Right atrium auricular region (tissue), 2 donors: Measurements from ENCODE around the gene VIL1. TPM values are rescaled to one million over a fixed set of nuclear protein-coding genes. Genes with fewer than 3 reads are reported as not detected.

Experiments
- DNase-seq: peaks from one replicate; pipeline ENCODE4 v3.0.0-alpha.2; 2019; ENCODE audit warnings: low spot score
- H3K27ac ChIP-seq, 2 donors: fragments of 200-600 bp; sonication (generic); 1 replicate in 1 of 2; 2 replicates in 1 of 2; pipeline ENCODE4 v1.5.1; 2016 to 2019
- H3K27me3 ChIP-seq, 2 donors: fragments of 200-600 bp; sonication (generic); one replicate each; pipeline versions ENCODE4 v1.5.1 to v1.6.0; 2017 to 2019
- H3K36me3 ChIP-seq: fragments of 200-600 bp; sonication (generic); one replicate; pipeline ENCODE4 v1.5.1; 2016
- H3K4me1 ChIP-seq, 2 donors: fragments of 200-600 bp; sonication (generic); one replicate each; pipeline versions ENCODE4 v1.5.1 to v1.6.0; 2017 to 2019
- H3K4me3 ChIP-seq, 2 donors: fragments of 200-600 bp; sonication (generic); 1 replicate in 1 of 2; 2 replicates in 1 of 2; pipeline ENCODE4 v1.5.1; 2017 to 2019; ENCODE audit warnings: mild to moderate bottlenecking in 1 of 2, moderate library complexity in 1 of 2
- H3K9me3 ChIP-seq, 2 donors: fragments of 200-600 bp; sonication (generic); one replicate each; pipeline ENCODE4 v1.5.1; 2019
- CTCF ChIP-seq, 2 donors: fragments of 200-600 bp; sonication (generic); IDR thresholded peaks; one replicate each; pipeline ENCODE4 v1.5.1; 2019; ENCODE audit warnings: antibody characterized with exemption in 2 of 2
- total RNA-seq, 2 donors: library from RNA; depleted of rRNA; stranded (reverse); fragments of >200 nt; gene quantifications; one replicate each; pipeline ENCODE4 v1.1.0, GENCODE V29; 2016

Gene VIL1
- total RNA-seq, 2 donors from 2014 or later = not detected

DNA sequence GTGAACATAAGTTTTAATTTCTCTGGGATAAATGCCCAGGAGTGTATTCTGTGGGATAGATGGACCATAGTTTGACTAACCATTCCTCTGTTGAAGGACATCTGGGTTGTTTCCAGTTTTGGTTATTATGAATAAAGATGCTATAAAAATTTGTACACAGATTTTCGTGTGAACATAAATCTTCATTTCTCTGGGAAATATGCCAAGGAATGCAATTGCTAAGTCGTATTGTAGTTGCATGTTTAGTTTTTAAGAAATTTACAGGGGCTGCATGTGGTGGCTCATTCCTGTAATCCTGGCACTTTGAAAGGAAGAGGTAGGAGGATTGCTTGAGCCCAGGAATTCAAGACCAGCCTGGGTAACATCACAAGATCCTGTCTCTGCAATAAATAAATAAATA lies 43.7 kb upstream of the VIL1 start:
- TF ChIP-seq CTCF (IDR thresholded peaks at IDR 0.05) = no peak
- no peak overlapping the region for H3K27ac ChIP-seq
- H3K4me3 ChIP-seq = no peak overlapping the region
- no peaks in the 10 kb centered on the region for H3K36me3 ChIP-seq
- no peaks in the 10 kb centered on the region for H3K27me3 ChIP-seq
- DNase-seq = no peak
- no peaks in the 10 kb centered on the region for H3K9me3 ChIP-seq
- H3K4me1 ChIP-seq = no peaks in the 10 kb centered on the region

DNA sequence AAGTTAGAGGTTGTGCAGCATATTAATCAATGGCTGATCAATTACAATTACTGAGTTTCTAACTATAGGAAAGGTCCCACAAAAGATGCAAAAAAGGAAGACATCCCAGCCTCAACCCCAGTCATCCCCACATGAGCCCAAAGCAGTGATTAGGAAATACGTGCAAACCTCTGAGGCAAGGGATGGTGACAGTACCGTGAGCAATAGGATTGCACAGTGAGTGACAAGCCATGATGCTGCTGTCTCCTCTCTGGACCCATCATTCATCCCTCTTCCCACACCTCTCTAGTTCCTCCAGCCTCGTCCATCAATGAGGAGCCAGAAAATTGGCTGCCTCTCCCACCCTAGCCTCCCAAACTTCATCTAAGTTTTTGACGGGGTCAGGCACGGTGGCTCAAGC lies 40.9 kb upstream of the VIL1 start:
- no peak for DNase-seq
- no peak overlapping the region for H3K27ac ChIP-seq
- H3K27me3 ChIP-seq = no peaks in the 10 kb centered on the region
- TF ChIP-seq CTCF (IDR thresholded peaks at IDR 0.05) = no peak
- H3K4me1 ChIP-seq = no peaks in the 10 kb centered on the region
- no peak overlapping the region for H3K4me3 ChIP-seq
- H3K9me3 ChIP-seq = no peaks in the 10 kb centered on the region
- H3K36me3 ChIP-seq = no peaks in the 10 kb centered on the region

DNA sequence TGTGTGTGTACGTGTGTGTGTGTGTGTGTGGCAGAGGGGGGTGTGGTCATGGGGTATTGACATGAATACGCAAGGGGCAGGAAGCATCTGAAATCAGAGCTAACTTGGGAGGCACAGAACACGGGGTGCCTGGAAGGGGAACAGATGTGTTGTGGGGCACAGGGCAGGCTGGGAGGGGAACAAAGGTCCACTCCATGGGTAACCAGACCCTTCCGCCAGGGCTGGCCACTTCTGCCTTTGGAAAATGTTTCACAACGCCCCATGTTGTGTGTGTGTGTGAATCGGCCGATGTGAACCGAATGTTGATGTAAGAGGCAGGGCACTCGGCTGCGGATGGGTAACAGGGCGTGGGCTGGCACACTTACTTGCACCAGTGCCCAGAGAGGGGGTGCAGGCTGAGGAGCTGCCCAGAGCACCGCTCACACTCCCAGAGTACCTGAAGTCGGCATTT lies 37.0 kb upstream of the VIL1 start, which contains the start of gene SLC11A1:
SLC11A1 (plus strand) TSS at position 358 of the 451 bp plus-strand sequence. CDS start 96 bp downstream, outside the sequence.
- Histone ChIP-seq H3K27me3 (no peaks in the 10 kb centered on the region), H3K36me3 (no peaks in the 10 kb centered on the region), H3K27ac (peak within 1 kb of the TSS in 1 of 2 donors; percentile 16), H3K4me1 (no peaks in the 10 kb centered on the region), H3K4me3 (peak within 1 kb of the TSS; percentile 11 to 17), H3K9me3 (no peaks in the 10 kb centered on the region)
- no peak for TF ChIP-seq CTCF (IDR thresholded peaks at IDR 0.05)
- peak; percentile 81 for DNase-seq

DNA sequence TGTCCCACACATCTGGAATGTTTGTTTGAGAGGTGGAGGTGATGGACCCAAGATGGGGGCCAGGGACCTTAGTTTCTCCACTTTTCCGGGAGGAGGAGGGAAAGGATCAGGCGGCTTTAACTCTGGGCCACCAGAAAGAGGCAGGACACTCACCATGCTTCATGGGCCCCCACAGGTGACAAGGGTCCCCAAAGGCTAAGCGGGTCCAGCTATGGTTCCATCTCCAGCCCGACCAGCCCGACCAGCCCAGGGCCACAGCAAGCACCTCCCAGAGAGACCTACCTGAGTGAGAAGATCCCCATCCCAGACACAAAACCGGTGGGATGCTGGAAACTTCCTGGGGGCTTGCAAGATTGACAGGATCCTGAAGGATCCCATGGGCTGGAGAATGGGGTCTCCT lies 36.1 kb upstream of the VIL1 start:
- Histone ChIP-seq H3K36me3 (no peaks in the 10 kb centered on the region), H3K9me3 (no peaks in the 10 kb centered on the region), H3K4me1 (peaks cover 0 to 8% of the 10 kb centered on the region in 2 donors), H3K4me3 (peak overlapping the region in 1 of 2 donors; percentile 17), H3K27ac (no peak overlapping the region), H3K27me3 (no peaks in the 10 kb centered on the region)
- no peak for DNase-seq
- TF ChIP-seq CTCF (IDR thresholded peaks at IDR 0.05) = no peak

DNA sequence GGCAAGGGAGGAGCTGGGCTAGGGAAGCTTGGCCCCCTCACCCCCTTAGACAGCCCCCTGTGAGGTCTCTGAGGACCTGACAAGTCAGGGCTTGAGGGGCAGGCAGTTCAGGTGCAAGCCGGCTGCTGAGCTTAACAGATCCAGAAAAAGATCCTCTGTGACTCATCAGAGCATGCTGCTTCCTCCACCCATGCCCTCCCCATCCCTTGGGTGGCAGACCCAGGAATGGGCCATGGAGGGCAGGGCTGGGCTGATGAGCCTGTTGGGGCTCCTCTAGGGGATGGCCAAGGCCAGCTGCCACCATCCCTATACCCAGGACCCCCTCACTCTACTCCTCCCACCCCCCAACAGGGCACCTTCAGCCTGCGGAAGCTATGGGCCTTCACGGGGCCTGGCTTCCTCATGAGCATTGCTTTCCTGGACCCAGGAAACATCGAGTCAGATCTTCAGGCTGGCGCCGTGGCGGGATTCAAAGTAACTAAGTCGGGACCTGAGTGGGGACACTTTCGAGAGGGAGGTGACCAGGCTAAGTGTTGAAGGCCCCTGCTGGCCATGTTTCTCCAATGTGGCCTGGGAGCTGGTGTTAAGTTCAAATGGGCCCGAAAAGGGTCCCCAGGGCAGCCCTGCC lies 34.9 kb upstream of the VIL1 start:
- Histone ChIP-seq H3K4me1 (peaks cover 0 to 10% of the 10 kb centered on the region in 2 donors), H3K36me3 (no peaks in the 10 kb centered on the region), H3K27me3 (no peaks in the 10 kb centered on the region), H3K27ac (no peak overlapping the region), H3K9me3 (no peaks in the 10 kb centered on the region), H3K4me3 (peak overlapping the region in 1 of 2 donors; percentile 17)
- no peak for TF ChIP-seq CTCF (IDR thresholded peaks at IDR 0.05)
- no peak for DNase-seq

- DNase-seq = no peak
- Histone ChIP-seq H3K27me3 (no peaks in the 10 kb centered on the region), H3K4me3 (no peak overlapping the region), H3K4me1 (peaks cover 0 to 10% of the 10 kb centered on the region in 2 donors), H3K9me3 (no peaks in the 10 kb centered on the region), H3K27ac (no peak overlapping the region), H3K36me3 (no peaks in the 10 kb centered on the region)
- TF ChIP-seq CTCF (IDR thresholded peaks at IDR 0.05) = no peak
Observed at GRCh38 chr2:218384975-218385374, 33.9 kb upstream of the VIL1 start.
